OCI-LY7 (cell line): Measurements from ENCODE around the gene ZNF337. TPM values are rescaled to one million over a fixed set of nuclear protein-coding genes. Genes with fewer than 3 reads are reported as not detected.

ENCODE experiments used
- BruUV-seq: library from RNA; stranded (reverse); fragments of 400-500 nt; replicated peaks from 2 replicates; lab custom pipeline; 2021; lab: Mats Ljungman, UMichigan
- CTCF ChIA-PET: fragments of 300-600 bp; sonication (Branson Sonifier 250); formaldehyde crosslinking; loops from one replicate; lab custom pipeline; 2022; ENCODE audit warnings: antibody characterized with exemption; ENCODE audit not compliant: unreplicated experiment; lab: Charles Lee
- POLR2A ChIA-PET: fragments of 300-600 bp; sonication (Branson Sonifier 250); formaldehyde crosslinking; loops from one replicate; lab custom pipeline; 2022; ENCODE audit warnings: antibody characterized with exemption; lab: Charles Lee
- DNase-seq: peaks from one replicate; pipeline ENCODE4 v3.0.0-alpha.2; 2015; ENCODE audit warnings: low spot score
- H2AFZ ChIP-seq: fragments of 200-600 bp; sonication (generic), shearing (Covaris generic); 2 replicates; pipeline ENCODE4 v1.6.1; 2014; ENCODE audit warnings: mild to moderate bottlenecking, antibody characterized with exemption, low read length, moderate library complexity
- H3K27ac ChIP-seq: fragments of 200-600 bp; sonication (generic); 2 replicates; pipeline ENCODE4 v1.5.1; 2014; ENCODE audit warnings: mixed run types, low read depth, mild to moderate bottlenecking, moderate library complexity, low read length, inconsistent platforms; ENCODE audit not compliant: poor library complexity, severe bottlenecking
- H3K36me3 ChIP-seq: fragments of 200-600 bp; sonication (generic); 2 replicates; pipeline ENCODE4 v1.6.1; 2014; ENCODE audit warnings: mild to moderate bottlenecking, antibody characterized with exemption, low read length, moderate library complexity, mixed read lengths; ENCODE audit not compliant: insufficient read depth
- H3K4me1 ChIP-seq: fragments of 200-600 bp; sonication (generic); 2 replicates; pipeline ENCODE4 v1.5.1; 2014; ENCODE audit warnings: mild to moderate bottlenecking, low read length; ENCODE audit not compliant: insufficient read depth, poor library complexity, severe bottlenecking
- H3K4me2 ChIP-seq: fragments of 200-600 bp; sonication (generic); 2 replicates; pipeline ENCODE4 v1.6.1; 2014; ENCODE audit warnings: mild to moderate bottlenecking, low read length
- H3K4me3 ChIP-seq: fragments of 200-600 bp; sonication (generic); 2 replicates; pipeline ENCODE4 v1.5.1; 2014; ENCODE audit warnings: mild to moderate bottlenecking, low read depth, low read length; ENCODE audit not compliant: poor library complexity, severe bottlenecking
- H3K79me2 ChIP-seq: fragments of 200-600 bp; sonication (generic); 2 replicates; pipeline ENCODE4 v1.6.1; 2016; ENCODE audit warnings: low read depth, mild to moderate bottlenecking, low read length, moderate library complexity, mixed read lengths; ENCODE audit not compliant: insufficient read depth
- H3K9me2 ChIP-seq: fragments of 200-600 bp; sonication (generic); 2 replicates; pipeline ENCODE4 v1.6.1; 2016; ENCODE audit warnings: mild to moderate bottlenecking, low read length, mixed read lengths; ENCODE audit not compliant: insufficient read depth
- H3K9me3 ChIP-seq: fragments of 200-600 bp; sonication (generic); 2 replicates; pipeline ENCODE4 v1.6.1; 2014; ENCODE audit warnings: mild to moderate bottlenecking, mixed run types, low read length, mixed read lengths
- H4K20me1 ChIP-seq: fragments of 200-600 bp; sonication (generic); 2 replicates; pipeline ENCODE4 v1.6.1; 2014; ENCODE audit warnings: mild to moderate bottlenecking, antibody characterized with exemption, low read length, moderate library complexity, mixed read lengths; ENCODE audit not compliant: insufficient read depth
- CTCF ChIP-seq: fragments of 200-600 bp; sonication (generic); conservative IDR thresholded peaks from 2 replicates; pipeline ENCODE4 v1.5.1; 2014; ENCODE audit warnings: mild to moderate bottlenecking, antibody characterized with exemption, low read length, moderate library complexity, mixed read lengths
- EZH2phosphoT487 ChIP-seq: fragments of 200-600 bp; sonication (generic); IDR thresholded peaks from 2 replicates; pipeline ENCODE4 v1.6.1; 2018; ENCODE audit warnings: low read depth, borderline replicate concordance, mild to moderate bottlenecking, mixed run types, antibody characterized with exemption, low read length, moderate library complexity, mixed read lengths
- intact Hi-C: fragments of 100-400 bp; cut with micrococcal nuclease; formaldehyde crosslinking; loops from one replicate; pipeline ENCODE4 v1.10.0; 2022; ENCODE audit not compliant: unreplicated experiment
- total RNA-seq, 2 experiments: library from RNA; depleted of rRNA in 1 of 2; stranded (reverse); fragments of >200 nt in 1 of 2; shearing (Covaris generic) in 1 of 2; gene quantifications; 2 replicates each; pipeline ENCODE4 v1.2.3, GENCODE V29; 2014 to 2022

Gene ZNF337
- total RNA-seq, 2 experiments from 2014 or later: 13.3 to 15.1 TPM

GRCh38 chr20:25669826-25670422 is 26.7 kb downstream of the ZNF337 start:
- no peak overlapping the region for H3K4me2 ChIP-seq
- H3K36me3 ChIP-seq: peaks cover 19% of the 10 kb centered on the region
- H2AFZ ChIP-seq: no peak overlapping the region
- H3K4me3 ChIP-seq: no peak overlapping the region
- TF ChIP-seq CTCF: 0 out of 2 replicates have a peak, but pooled peaks have one; percentile 20
- no peak for TF ChIP-seq EZH2phosphoT487
- no peaks in the 10 kb centered on the region for H3K9me3 ChIP-seq
- BruUV-seq: no TSS peak
- no peaks in the 10 kb centered on the region for H3K9me2 ChIP-seq
- no peak overlapping the region for H3K27ac ChIP-seq
- ChIA-PET POLR2A (interaction anchor here (0.7 kb wide), 1 partner anchor 15 kb away, joined by 3 read pairs; no protein-coding TSS in a partner anchor), CTCF (no interaction called here)
- intact Hi-C loops: no loop called here
- H3K4me1 ChIP-seq: no peaks in the 10 kb centered on the region
- no peaks in the 10 kb centered on the region for H4K20me1 ChIP-seq
- H3K79me2 ChIP-seq: no peaks in the 10 kb centered on the region
- peak; percentile 6 for DNase-seq

DNA sequence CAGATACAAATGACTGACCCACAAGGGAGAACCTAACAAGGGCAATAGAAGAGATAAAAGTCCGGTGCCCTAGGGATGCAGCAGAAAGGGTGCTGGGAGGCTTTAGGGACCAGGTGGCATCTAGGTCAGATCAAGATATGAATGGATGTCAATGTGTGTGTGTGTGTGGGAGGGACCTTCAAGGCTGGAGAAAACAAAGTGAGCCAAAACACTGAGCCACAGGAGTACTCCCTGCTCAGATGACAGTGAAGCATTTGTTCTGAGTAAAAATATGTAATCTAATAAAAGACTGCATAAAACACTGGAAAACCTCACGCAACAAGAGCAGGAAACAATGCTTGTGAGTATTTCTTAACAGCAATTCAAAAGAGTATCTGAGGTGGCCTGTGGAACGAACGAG is 28.2 kb downstream of the ZNF337 start:
- no TSS peak for BruUV-seq
- POLR2A ChIA-PET: no interaction called here

More for the DNA sequence above, 28.2 kb downstream of the ZNF337 start:
- no peaks in the 10 kb centered on the region for H3K9me3 ChIP-seq
- intact Hi-C loops: no loop called here
- H3K4me3 ChIP-seq: no peak overlapping the region
- H4K20me1 ChIP-seq: no peaks in the 10 kb centered on the region
- no peaks in the 10 kb centered on the region for H3K4me1 ChIP-seq
- no peak overlapping the region for H3K27ac ChIP-seq
- no peak overlapping the region for H2AFZ ChIP-seq
- peaks cover 5% of the 10 kb centered on the region for H3K36me3 ChIP-seq
- DNase-seq: no peak
- no peak overlapping the region for H3K4me2 ChIP-seq
- H3K9me2 ChIP-seq: no peaks in the 10 kb centered on the region
- CTCF ChIA-PET: no interaction called here
- H3K79me2 ChIP-seq: no peaks in the 10 kb centered on the region
- TF ChIP-seq EZH2phosphoT487 (no peak), CTCF (no peak)
